Placental epithelial cell (primary cell): ENCODE data around the gene CRABP1. TPM values are rescaled to one million over a fixed set of nuclear protein-coding genes. Genes with fewer than 3 reads are reported as not detected.

Experiments
- small RNA-seq: library from RNA; depleted of rRNA; stranded (forward); fragments of <200 nt; gene quantifications from one replicate; pipeline ENCODE3, GENCODE V24; 2012
- total RNA-seq: library from RNA; depleted of rRNA; stranded (reverse); fragments of >200 nt; gene quantifications from 2 replicates; pipeline ENCODE4 v1.2.3, GENCODE V29; 2012

CRABP1 gene
- total RNA-seq, result not detected in 2 replicates

DNA sequence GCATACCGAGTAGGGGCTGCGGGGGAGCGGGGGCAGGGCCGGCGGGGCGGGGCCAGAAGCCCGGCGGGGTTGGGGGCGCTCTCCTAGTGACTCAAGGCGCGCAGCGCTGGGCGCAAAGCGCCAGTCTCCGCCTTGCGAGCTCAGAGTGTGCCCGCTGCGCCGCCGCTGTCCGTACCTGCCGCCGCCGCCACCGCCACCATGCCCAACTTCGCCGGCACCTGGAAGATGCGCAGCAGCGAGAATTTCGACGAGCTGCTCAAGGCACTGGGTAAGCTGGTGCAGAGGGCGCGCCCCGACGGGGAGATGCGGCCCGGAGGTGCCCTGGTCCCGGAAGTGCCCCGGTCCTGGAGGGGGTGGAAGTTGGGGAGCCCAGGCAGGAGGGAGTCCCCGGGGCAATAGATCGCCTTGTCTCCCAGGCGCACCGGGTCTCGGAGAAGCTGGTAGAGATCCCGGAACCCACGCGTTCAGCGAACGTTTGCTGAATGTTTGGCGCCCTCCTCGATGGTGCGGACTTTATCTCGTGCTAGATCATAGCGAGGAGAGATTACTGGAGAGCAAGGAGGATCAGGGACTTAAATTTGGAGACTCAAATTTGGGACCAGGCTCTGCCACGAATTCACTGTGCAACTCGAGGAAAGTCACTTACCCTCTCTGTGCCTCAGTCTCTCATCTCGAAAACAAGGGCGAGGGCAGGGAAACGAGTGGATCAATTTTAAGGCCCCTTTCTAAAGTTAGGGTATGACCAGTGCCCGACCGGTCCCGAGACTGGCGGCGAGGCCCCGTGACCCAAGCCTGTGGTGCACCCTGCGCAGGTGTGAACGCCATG is at the start of gene CRABP1:
CRABP1 (plus strand) TSS at position 123 of the 826 bp plus-strand sequence; CDS start at position 199, 76 bp downstream.

GRCh38 chr15:78299101-78299930 is 40.8 kb upstream of the CRABP1 start, which contains the start of gene SKIC8:
Gene SKIC8, minus strand, starts transcription at chr15:78299609. Its CDS starts 3,923 bp downstream, at chr15:78295686.

Small RNAs within 50 kb of the gene (small RNA-seq; reads per million reads assigned to genes)
- 0.20 reads per million for gene AC090607.5

Other genes with a start within 250 kb of the CRABP1 start
- not detected in 2 replicates for gene SH2D7, start 247.8 kb upstream of the CRABP1 start, total RNA-seq
- 22.4 and 23.6 TPM in 2 replicates for gene CIB2, start 208.9 kb upstream of the CRABP1 start, total RNA-seq
- 14.9 and 40.2 TPM in 2 replicates for gene IDH3A, start 191.0 kb upstream of the CRABP1 start, total RNA-seq
- 1.2 TPM in 1 of 2 replicates, not detected in the other for gene ACSBG1, start 105.8 kb upstream of the CRABP1 start, total RNA-seq
- 22.0 and 22.9 TPM in 2 replicates for gene DNAJA4, start 75.8 kb upstream of the CRABP1 start, total RNA-seq
- 115 and 126 TPM in 2 replicates for gene SKIC8, start 40.7 kb upstream of the CRABP1 start, total RNA-seq
- gene IREB2, start 97.9 kb downstream of the CRABP1 start, total RNA-seq, result 34.9 and 55.0 TPM in 2 replicates
- 0.39 and 1.7 TPM in 2 replicates for gene HYKK, start 167.2 kb downstream of the CRABP1 start, total RNA-seq
- gene PSMA4, start 200.1 kb downstream of the CRABP1 start, total RNA-seq, result 110 and 239 TPM in 2 replicates
- gene CHRNA5, start 225.2 kb downstream of the CRABP1 start, total RNA-seq, result under 0.01 and 1.2 TPM in 2 replicates